SU-DHL-6 (cell line): Measurements from ENCODE around the gene PPP2R2B.

Experiments used
- EZH2phosphoT487 ChIP-seq: fragments of 200-600 bp; sonication (generic), shearing (Covaris generic); conservative IDR thresholded peaks from 2 replicates; pipeline ENCODE4 v1.6.1; 2018; ENCODE audit warnings: mild to moderate bottlenecking, antibody characterized with exemption, low read length, moderate library complexity, mixed read lengths
- TF ChIP-seq, protein P1 (sequence below): fragments of 200-600 bp; sonication (generic); IDR thresholded peaks from one replicate; pipeline ENCODE4 v1.5.1; 2017; ENCODE audit warnings: antibody characterized with exemption, mild to moderate bottlenecking, low read length, moderate library complexity; ENCODE audit not compliant: insufficient read depth, poor library complexity, severe bottlenecking

DNA sequence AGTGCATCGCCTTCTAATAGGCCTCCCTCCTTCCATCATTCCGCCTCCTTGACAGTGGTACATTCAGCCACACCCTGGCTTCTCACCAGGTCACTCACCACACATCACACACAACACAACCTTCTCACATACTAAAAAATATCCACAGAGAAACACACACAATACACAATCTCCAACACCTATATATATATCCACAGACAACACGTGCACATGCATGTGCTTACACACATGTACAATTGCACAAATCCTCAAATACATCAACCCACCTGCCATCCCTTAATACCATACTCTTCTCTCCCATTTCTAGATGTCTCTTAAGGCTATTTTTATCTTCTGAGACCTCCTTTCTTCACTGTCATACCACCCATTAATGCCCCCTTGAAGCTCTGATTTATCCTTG, 57.6 kb downstream of the PPP2R2B start:
- TF ChIP-seq, protein P1, sequence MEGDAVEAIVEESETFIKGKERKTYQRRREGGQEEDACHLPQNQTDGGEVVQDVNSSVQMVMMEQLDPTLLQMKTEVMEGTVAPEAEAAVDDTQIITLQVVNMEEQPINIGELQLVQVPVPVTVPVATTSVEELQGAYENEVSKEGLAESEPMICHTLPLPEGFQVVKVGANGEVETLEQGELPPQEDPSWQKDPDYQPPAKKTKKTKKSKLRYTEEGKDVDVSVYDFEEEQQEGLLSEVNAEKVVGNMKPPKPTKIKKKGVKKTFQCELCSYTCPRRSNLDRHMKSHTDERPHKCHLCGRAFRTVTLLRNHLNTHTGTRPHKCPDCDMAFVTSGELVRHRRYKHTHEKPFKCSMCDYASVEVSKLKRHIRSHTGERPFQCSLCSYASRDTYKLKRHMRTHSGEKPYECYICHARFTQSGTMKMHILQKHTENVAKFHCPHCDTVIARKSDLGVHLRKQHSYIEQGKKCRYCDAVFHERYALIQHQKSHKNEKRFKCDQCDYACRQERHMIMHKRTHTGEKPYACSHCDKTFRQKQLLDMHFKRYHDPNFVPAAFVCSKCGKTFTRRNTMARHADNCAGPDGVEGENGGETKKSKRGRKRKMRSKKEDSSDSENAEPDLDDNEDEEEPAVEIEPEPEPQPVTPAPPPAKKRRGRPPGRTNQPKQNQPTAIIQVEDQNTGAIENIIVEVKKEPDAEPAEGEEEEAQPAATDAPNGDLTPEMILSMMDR, result no peak
- TF ChIP-seq EZH2phosphoT487, result no peak
